ENCODE results near the gene OPA3. TPM values are rescaled to one million over a fixed set of nuclear protein-coding genes. Genes with fewer than 3 reads are reported as not detected.

OPA3 gene
- total RNA-seq, 1 donor from 2014 or later: 14.8 TPM

- no peak overlapping the region for H3K27ac Mint-ChIP-seq (ENCODE audit: unreplicated experiment)
- TF ChIP-seq CTCF (IDR thresholded peaks at IDR 0.05): no peak
- no peak overlapping the region for H3K4me3 Mint-ChIP-seq (ENCODE audit: unreplicated experiment)
- H3K27me3 Mint-ChIP-seq (ENCODE audit: low read depth): no peaks in the 10 kb centered on the region
- H3K4me1 Mint-ChIP-seq (ENCODE audit: low read depth): no peaks in the 10 kb centered on the region
- peaks cover 4% of the 10 kb centered on the region for H3K36me3 Mint-ChIP-seq (ENCODE audit: low read depth)
- H3K9me3 Mint-ChIP-seq (ENCODE audit: low read depth): no peaks in the 10 kb centered on the region
- DNase-seq (ENCODE audit: low spot score): no peak
Observed at GRCh38 chr19:45553464-45553863, 31.1 kb downstream of the OPA3 start.

GRCh38 chr19:45547965-45548609 is 36.5 kb downstream of the OPA3 start:
- Mint-ChIP-seq H3K27me3 (ENCODE audit: low read depth) (no peaks in the 10 kb centered on the region), H3K36me3 (ENCODE audit: low read depth) (peaks cover 2% of the 10 kb centered on the region), H3K4me3 (ENCODE audit: unreplicated experiment) (no peak overlapping the region), H3K27ac (ENCODE audit: unreplicated experiment) (no peak overlapping the region), H3K9me3 (ENCODE audit: low read depth) (no peaks in the 10 kb centered on the region), H3K4me1 (ENCODE audit: low read depth) (peaks cover 3% of the 10 kb centered on the region)
- DNase-seq (ENCODE audit: low spot score): no peak
- TF ChIP-seq CTCF (IDR thresholded peaks at IDR 0.05): no peak

DNA sequence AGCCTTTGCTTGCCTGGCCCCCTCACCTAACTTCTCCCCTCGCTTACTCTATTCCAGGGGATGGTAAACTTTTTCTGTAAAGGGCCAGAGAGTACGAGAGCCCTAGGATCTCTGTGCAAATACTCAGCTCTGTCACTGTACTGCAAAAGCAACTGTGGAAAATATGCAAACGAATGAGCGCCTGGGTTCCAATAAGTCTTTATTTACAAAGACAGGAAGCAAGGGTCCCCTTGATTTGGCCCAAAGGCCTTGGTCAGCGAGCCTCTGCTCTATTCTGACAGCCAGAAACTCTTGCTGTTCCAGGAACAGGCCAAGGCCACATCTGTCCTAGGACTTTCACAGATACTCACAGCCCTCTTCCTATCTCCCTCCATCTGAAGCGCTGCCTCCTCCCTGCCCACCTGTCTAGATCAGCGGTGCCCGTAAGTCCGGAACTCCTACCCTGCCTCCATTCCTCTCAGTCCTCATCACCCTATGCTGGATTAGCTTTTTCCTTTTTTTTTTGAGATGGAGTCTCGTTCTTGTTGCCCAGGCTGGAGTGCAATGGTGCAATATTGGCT is 37.3 kb downstream of the OPA3 start:
- no peak for TF ChIP-seq CTCF (IDR thresholded peaks at IDR 0.05)
- H3K9me3 Mint-ChIP-seq (ENCODE audit: low read depth): no peaks in the 10 kb centered on the region
- DNase-seq (ENCODE audit: low spot score): no peak
- H3K27me3 Mint-ChIP-seq (ENCODE audit: low read depth): no peaks in the 10 kb centered on the region
- no peaks in the 10 kb centered on the region for H3K36me3 Mint-ChIP-seq (ENCODE audit: low read depth)
- H3K4me1 Mint-ChIP-seq (ENCODE audit: low read depth): peaks cover 3% of the 10 kb centered on the region
- no peak overlapping the region for H3K4me3 Mint-ChIP-seq (ENCODE audit: unreplicated experiment)
- H3K27ac Mint-ChIP-seq (ENCODE audit: unreplicated experiment): no peak overlapping the region

GRCh38 chr19:45542234-45542668 is 42.4 kb downstream of the OPA3 start:
- Mint-ChIP-seq H3K4me3 (ENCODE audit: unreplicated experiment) (no peak overlapping the region), H3K4me1 (ENCODE audit: low read depth) (no peaks in the 10 kb centered on the region), H3K36me3 (ENCODE audit: low read depth) (no peaks in the 10 kb centered on the region), H3K9me3 (ENCODE audit: low read depth) (peaks cover 2% of the 10 kb centered on the region), H3K27ac (ENCODE audit: unreplicated experiment) (no peak overlapping the region), H3K27me3 (ENCODE audit: low read depth) (no peaks in the 10 kb centered on the region)
- DNase-seq (ENCODE audit: low spot score): no peak
- no peak for TF ChIP-seq CTCF (IDR thresholded peaks at IDR 0.05)

DNA sequence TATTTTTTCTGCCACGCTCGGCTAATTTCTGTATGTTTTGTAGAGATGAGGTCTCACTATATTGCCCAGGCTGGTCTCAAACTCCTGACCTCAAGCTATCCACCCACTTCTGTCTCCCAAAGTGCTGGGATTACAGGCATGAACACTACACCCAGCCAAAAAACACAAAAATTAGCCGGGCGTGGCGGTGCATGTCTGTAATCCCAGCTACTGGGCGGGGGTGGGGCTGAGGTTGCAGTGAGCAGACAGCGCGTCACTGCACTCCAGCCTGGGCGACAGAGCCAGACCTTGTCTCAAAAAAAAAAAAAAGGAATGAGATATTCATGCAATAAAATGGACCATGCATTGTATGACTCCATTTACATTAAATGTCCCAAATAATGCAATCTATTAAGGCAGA is 45.1 kb downstream of the OPA3 start:
- Mint-ChIP-seq H3K27ac (ENCODE audit: unreplicated experiment) (no peak overlapping the region), H3K36me3 (ENCODE audit: low read depth) (no peaks in the 10 kb centered on the region), H3K4me1 (ENCODE audit: low read depth) (no peaks in the 10 kb centered on the region), H3K4me3 (ENCODE audit: unreplicated experiment) (no peak overlapping the region), H3K27me3 (ENCODE audit: low read depth) (no peaks in the 10 kb centered on the region), H3K9me3 (ENCODE audit: low read depth) (peaks cover 8% of the 10 kb centered on the region)
- no peak for TF ChIP-seq CTCF (IDR thresholded peaks at IDR 0.05)
- no peak for DNase-seq (ENCODE audit: low spot score)
